NCI-H2081 treated with DMSO at 0.1 percent for 48 hours (cell line): ENCODE results near the gene HSPA5.
"Not testable (repeated sequence)": the region's sequence is repeated elsewhere in the genome, so short reads cannot be mapped to it uniquely, and the experiment has no call there.

Experiments used
- DNase-seq: peaks from one replicate; lab custom pipeline; 2025; lab: John Stamatoyannopoulos, UW

The HSPA5 gene

DNA sequence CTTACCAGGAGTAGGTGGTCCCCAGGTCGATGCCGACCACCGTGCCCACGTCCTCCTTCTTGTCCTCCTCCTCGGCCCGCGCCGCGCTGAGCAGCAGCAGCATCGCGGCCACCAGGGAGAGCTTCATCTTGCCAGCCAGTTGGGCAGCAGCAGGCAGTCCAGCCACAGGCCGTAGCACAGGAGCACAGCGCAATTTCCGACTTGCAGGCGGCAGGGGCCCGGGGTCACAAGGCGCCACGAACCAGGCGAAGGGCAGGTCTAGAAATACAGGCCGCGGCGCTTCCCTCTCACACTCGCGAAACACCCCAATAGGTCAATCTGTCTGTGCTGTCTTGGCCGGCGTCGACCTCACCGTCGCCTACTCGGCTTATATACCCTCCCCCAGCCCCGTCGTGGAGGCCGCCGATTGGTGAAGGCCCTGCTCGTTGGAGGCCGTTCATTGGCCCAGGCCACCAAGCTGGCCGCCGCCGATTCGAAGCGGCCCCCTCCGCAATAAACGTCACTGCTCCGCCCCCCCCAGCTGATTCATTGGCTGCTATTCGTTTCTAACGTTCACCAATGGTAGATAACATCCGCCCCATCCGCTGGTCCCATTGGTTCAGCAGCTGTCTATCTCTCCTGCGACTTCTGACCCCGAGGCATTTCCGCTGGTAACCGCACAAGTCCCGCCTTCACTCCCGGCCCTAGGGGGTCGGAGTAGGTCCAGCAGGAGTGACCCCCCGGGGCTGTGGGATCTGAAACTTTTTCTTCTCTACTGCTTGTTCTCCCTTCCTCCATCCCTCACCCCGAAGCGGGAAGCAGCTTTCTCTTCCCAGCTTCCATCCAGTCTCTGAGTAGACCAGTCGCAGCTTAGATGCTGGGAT, at the start of gene HSPA5:
Gene HSPA5 (minus strand): TSS at position 344 of the 863 bp plus-strand sequence. CDS start 217 bp downstream, at position 127.
- DNase-seq, result peak; percentile 94

DNA sequence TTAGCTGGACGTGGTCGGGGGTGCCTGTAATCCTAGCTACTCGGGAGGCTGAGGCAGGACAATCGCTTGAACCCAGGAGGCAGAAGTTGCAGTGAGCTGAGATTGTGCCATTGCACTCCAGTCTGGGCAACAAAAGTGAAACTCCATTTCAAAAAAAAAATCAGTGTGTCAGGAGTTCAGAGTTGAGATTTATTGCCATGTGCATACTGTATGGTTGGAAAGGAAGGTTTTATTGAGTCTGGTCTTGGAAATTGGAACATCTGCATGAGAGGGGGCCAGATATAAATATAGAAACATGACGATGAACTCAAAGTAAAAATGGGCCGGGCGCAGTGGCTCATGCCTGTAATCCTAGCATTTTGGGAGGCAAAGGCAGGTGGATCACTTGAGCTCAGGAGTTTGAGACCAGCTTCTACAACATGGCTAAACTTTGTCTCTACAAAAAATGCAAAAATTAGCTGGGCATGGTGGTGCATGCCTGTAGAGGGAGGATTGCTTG, 45.8 kb upstream of the HSPA5 start:
- not testable (repeated sequence) for DNase-seq

- no peak for DNase-seq
Observed at GRCh38 chr9:125284855-125285254, 43.7 kb upstream of the HSPA5 start.

DNA sequence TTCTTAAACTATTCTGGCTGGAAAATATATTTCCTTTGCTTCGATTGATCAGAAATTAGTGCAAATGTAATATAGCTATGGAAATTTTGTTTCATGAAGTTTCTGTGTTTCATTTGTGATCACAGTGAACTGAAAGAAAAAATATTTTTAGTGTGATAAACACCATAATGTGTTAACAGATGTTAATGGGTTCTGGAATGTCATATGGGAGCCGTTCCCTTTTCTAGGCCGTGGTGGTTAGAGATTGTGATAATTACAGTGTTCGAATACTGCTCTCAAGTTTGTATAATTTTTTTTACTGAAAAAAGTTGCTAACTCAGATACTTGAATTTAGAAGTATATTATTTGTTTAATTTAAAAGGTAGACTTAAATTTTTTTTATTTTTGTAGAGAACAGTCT, 39.8 kb upstream of the HSPA5 start:
- no peak for DNase-seq

DNA sequence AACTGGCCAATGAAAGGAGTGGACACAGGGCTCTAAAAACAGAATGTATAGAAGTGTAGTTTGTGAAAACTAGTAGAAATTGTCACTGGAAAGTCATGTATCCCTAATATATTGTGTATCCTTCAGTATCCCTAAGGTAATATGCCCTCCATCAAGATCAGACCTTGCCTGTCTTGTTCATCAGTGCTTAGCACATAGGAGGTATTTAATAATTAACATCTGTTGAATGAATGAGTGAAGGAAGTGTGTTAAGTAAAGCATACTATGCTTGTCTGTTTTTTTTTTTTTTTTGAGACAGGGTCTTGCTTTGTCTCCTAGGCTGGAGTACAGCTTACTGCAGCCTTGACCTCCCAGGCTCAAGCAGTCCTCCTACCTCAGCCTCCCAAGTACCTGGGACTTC, 36.3 kb upstream of the HSPA5 start:
- DNase-seq, result no peak

GRCh38 chr9:125276771-125277170, 35.6 kb upstream of the HSPA5 start:
- DNase-seq, result no peak

DNA sequence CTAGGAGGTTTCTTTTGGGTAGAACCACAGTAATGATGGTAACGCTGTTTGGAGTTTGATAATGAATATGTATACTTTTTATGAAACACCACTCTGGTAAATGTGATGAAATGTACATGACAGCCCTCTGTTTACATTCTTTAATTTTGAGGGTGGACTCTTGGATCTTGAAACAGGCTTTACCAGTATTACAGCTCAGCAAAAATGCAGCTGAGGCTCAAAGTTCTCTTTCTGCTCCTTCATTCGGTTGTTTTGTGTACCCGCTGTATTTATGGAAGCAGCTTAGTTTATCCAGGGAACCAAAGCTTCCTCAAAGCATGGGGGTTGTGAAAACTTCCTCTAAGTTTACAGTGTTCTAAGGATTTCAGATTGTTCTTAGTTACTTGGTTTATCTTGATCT, 31.6 kb upstream of the HSPA5 start:
- no peak for DNase-seq

GRCh38 chr9:125271081-125271480, 29.9 kb upstream of the HSPA5 start:
- no peak for DNase-seq

GRCh38 chr9:125269014-125269397, 27.9 kb upstream of the HSPA5 start:
- no peak for DNase-seq

DNA sequence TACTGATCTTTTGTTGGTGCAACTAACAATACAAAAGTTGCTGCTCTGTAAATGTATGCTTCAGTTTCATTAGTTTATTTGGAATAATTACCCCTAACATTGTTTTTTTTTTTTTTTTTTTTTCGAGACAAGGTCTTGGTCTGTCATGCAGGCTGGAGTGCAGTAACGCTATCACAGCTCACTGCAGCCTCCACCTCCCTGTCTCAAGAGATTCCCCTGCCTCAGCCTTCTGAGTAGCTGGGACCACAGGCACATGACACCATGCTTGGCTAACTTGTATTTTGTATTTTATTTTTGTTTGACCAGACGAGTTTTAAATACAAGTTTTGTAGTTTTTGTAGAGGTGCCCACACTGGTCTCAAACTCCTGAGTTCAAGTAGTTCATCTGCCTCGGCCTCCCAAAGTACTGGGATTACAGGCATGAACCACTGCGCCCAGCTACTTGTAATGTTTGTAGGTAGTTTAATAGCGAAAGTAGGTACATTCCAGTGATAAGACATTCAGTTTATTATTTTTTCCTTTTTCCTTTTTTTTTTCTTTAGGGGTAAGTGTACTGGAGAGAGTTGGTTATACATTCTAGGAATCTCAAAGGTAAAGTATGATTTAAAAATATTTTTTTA, 27.4 kb upstream of the HSPA5 start:
- no peak for DNase-seq

GRCh38 chr9:125264068-125264467, 22.9 kb upstream of the HSPA5 start:
- not testable (repeated sequence) for DNase-seq

DNA sequence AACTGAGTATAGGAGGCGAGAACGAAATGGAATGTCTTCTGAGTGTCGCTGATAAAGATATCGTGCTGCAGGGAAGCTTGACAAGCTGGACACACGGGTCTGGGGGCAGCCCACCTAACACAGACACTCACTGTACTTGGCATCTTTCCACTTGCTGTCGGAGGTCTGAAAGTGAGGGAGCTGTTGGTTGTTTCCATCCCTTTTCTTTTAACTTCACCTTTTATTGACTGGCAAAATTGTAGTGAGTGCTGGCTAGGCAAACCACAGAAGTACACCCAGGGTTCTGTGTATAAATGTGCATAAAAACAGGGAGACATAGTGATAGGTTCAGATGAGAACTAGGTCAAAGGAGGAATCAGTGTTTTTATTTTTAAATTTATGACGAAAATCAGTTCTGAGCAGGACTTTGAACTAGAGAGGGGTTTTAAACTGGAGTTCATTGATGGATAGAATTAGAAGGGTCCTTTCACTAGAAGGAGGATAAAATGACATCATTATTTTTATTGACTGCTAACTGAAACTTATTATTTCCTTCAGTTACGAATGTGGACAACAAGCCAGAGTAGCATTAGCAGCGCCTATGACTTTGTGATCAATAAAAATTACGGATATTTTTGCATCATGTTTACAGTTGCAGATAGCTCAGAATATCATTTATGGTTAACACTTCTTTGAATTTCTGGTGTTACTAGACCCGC, 21.3 kb upstream of the HSPA5 start:
- no peak for DNase-seq

DNA sequence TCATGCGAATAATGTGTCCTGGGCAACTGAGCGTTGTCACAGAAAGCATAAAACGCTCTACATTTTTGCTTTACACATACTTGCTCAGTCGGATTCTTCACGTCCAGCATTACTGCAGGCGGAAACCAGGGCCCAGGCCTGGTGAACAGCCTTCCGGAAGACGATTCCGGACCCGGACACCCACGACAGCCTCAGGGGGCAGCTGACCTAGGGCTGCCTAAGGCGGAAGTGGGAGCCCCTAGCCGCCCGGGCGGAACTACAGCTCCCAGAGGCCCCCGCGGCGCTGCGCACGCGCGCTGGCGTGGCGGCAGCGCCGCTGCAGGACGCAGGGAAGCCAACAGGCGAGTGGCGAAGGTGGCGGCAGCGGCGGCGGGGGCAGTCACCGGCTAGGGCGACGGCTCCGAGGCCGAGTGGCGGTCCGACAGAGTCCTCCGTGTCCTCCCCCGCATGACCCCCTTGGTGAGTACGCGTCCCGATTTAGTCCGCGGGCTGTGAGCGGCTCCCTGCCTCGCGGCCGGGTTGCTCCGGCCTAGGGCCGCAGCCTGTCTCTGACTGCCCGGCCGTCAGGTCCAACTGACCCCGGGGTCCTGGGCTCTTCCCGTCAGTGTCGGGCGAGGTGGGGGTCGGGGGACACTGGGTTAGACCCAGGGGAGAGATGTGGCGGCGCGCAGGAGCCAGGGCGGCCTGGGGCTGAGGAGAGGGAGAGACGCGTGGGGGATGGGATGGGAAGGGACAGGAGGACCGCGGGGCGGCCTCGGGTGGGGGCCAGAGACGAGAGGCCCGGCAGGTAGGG, 20.6 kb upstream of the HSPA5 start, which contains the start of gene GAPVD1:
Gene GAPVD1 (plus strand): TSS at position 326 of the 793 bp plus-strand sequence. CDS start 37,096 bp downstream, outside the sequence.
- peak; percentile 43 for DNase-seq

DNA sequence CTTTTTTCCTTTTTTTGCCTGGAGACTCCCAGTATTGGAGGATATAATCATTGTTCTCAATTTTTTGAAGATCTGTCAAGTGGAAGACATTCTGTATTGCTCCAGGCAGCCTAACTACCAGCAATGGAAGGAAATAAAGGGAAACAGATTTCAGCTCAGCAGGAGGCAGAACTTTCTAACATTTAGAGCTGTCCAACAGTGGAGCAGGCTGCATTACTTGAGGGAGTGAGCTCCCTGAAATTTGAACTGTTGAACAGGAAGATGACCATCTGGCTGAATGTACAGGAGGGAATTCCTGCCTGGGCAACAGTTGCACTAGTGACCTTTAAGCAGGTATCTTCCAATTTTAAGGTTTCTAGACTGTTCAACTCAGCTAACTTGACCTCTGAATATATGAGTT, 19.4 kb upstream of the HSPA5 start:
- DNase-seq, result no peak

DNA sequence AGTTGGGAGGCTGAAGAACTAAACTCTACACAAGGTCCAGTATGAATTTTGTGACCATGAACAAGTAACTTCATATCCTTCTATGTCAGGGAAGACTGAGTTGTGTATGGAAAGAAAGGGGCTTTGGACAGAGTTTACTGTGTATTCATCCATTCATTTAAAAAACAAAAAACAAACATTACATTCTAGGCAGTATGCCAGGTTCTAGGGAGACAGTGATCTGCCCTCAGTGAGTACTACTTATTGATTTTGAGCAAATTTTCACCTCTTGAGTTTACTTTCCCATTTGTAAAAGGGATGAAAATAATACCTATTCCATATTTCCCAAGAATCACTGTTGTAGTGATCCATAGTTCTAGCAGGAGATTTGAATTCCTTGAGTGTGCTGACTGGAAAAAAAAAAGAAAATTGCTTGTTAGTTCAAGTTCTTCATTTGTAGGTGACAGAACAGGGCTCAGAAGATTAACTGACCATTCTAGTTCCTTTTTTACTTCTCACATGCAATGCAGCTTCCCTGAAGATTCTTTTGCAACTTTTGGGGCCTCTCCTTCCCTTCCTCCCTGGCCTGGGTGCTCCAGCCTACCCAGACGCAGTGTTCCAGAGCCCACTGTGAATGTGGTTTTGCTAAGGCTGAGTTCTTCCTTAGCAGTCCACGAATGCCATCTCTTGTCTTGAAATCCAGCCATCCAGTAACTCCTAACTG, 17.8 kb upstream of the HSPA5 start:
- no peak for DNase-seq

- no peak for DNase-seq
Observed at GRCh38 chr9:125258160-125258785, 17.1 kb upstream of the HSPA5 start.

DNA sequence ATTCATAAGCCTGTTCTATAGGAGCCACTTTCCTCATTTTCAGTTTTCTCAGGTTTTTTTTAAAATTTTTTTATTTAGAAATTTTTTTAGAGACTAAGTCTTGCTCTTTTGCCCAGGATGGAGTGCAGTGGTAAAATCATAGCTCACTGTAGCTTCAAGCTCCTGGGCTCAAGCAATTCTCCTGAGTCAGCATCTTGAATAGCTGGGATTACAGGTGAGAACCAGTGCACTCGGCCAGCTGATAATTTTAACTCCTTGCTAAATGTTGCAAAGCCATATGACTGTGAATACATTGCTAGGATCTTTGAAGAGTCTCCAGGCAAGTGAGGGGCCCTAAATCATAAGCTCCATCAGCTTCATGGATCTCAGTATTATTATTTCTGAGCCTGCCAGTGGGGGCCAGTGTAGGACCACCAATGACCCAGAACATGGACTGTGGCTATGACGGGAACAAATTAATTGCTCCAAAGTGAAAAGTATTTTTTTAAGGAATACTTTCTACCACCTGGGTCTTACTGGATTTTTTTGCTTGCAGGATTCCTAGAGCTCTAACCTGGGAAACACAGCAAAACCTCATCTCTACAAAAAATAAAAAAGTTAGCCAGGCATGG, 14.7 kb upstream of the HSPA5 start:
- DNase-seq, result no peak

- no peak for DNase-seq
Observed at GRCh38 chr9:125254231-125254630, 13.1 kb upstream of the HSPA5 start.

GRCh38 chr9:125246261-125246667, 5.1 kb upstream of the HSPA5 start:
- DNase-seq, result no peak

DNA sequence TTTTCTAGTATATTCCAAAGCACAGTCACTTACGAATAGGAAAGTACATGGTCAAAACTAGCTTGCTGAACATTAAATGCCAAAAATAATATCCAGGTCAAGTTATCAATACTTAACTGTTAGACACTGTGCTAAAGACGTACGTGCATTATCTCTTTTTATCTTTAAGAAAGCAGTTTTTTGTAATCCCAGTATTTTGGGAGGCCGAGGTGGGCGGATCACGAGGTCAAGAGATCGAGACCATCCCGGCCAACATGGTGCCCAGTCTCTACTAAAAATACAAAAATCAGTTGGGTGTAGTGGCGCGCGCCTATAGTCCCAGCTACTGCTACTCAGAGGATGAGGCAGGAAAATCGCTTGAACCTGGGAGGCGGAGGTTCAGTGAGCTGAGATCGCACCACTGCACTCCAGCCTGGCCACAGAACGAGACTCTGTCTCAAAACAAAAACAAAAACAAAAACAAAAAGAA, 2.7 kb upstream of the HSPA5 start:
- no peak for DNase-seq
